SU-DHL-6 (cell line): ENCODE results near the gene TMF1.

Experiments
- H2AFZ ChIP-seq: fragments of 200-600 bp; sonication (generic); 2 replicates; pipeline ENCODE4 v1.6.1; 2014; ENCODE audit warnings: low read depth, mild to moderate bottlenecking, moderate library complexity, mixed read lengths, antibody characterized with exemption, low read length; ENCODE audit not compliant: severe bottlenecking
- H3F3A ChIP-seq: fragments of 200-600 bp; shearing (Covaris generic); 2 replicates; pipeline ENCODE4 v1.6.0; 2016; ENCODE audit warnings: antibody characterized with exemption, mild to moderate bottlenecking; ENCODE audit not compliant: insufficient read depth
- H3K27ac ChIP-seq: fragments of 200-600 bp; sonication (generic); 2 replicates; pipeline ENCODE4 v1.5.1; 2016; ENCODE audit warnings: low read depth, mild to moderate bottlenecking, low read length, moderate library complexity, mixed read lengths
- H3K27me3 ChIP-seq: fragments of 200-600 bp; sonication (generic), shearing (Covaris generic); 2 replicates; pipeline ENCODE4 v1.6.0; 2014; ENCODE audit warnings: mild to moderate bottlenecking, low read length
- H3K36me3 ChIP-seq: fragments of 200-600 bp; sonication (generic); 2 replicates; pipeline ENCODE4 v1.6.1; 2014; ENCODE audit warnings: mild to moderate bottlenecking, low read length, mixed read lengths
- H3K4me2 ChIP-seq: fragments of 300-600, 200-600 bp; shearing (Covaris generic), sonication (generic); 2 replicates; pipeline ENCODE4 v1.6.0; 2014; ENCODE audit warnings: low read length, low read depth, mild to moderate bottlenecking; ENCODE audit not compliant: poor library complexity, severe bottlenecking
- H3K4me3 ChIP-seq: fragments of 200-600 bp; sonication (generic); 2 replicates; pipeline ENCODE4 v1.5.1; 2014; ENCODE audit warnings: antibody characterized with exemption, low read length, mild to moderate bottlenecking, mixed read lengths; ENCODE audit not compliant: insufficient read depth, poor library complexity, severe bottlenecking
- H3K79me2 ChIP-seq: fragments of 200-600 bp; sonication (generic); 2 replicates; pipeline ENCODE4 v1.6.1; 2014; ENCODE audit warnings: mild to moderate bottlenecking, low read length, moderate library complexity; ENCODE audit not compliant: insufficient read depth
- H3K9ac ChIP-seq: fragments of 200-600 bp; sonication (generic); 2 replicates; pipeline ENCODE4 v1.7.0; 2014; ENCODE audit warnings: mild to moderate bottlenecking, low read length
- H3K9me2 ChIP-seq: fragments of 200-600 bp; sonication (generic); replicated peaks from 2 replicates; pipeline ENCODE4 v1.6.1; 2014; ENCODE audit warnings: low read length; ENCODE audit not compliant: insufficient read depth
- H3K9me3 ChIP-seq: fragments of 200-600 bp; sonication (generic); 2 replicates; pipeline ENCODE4 v1.6.1; 2014; ENCODE audit warnings: low read length, mixed read lengths; ENCODE audit not compliant: insufficient read depth
- H4K20me1 ChIP-seq: fragments of 200-600 bp; sonication (generic); 2 replicates; pipeline ENCODE4 v1.6.1; 2014; ENCODE audit warnings: low read depth, mild to moderate bottlenecking, antibody characterized with exemption, low read length, moderate library complexity, mixed read lengths
- EZH2phosphoT487 ChIP-seq: fragments of 200-600 bp; sonication (generic), shearing (Covaris generic); conservative IDR thresholded peaks from 2 replicates; pipeline ENCODE4 v1.6.1; 2018; ENCODE audit warnings: mild to moderate bottlenecking, antibody characterized with exemption, low read length, moderate library complexity, mixed read lengths
- TF ChIP-seq, protein P1 (sequence below): fragments of 200-600 bp; sonication (generic); IDR thresholded peaks from one replicate; pipeline ENCODE4 v1.5.1; 2017; ENCODE audit warnings: antibody characterized with exemption, mild to moderate bottlenecking, low read length, moderate library complexity; ENCODE audit not compliant: insufficient read depth, poor library complexity, severe bottlenecking

Gene TMF1

DNA sequence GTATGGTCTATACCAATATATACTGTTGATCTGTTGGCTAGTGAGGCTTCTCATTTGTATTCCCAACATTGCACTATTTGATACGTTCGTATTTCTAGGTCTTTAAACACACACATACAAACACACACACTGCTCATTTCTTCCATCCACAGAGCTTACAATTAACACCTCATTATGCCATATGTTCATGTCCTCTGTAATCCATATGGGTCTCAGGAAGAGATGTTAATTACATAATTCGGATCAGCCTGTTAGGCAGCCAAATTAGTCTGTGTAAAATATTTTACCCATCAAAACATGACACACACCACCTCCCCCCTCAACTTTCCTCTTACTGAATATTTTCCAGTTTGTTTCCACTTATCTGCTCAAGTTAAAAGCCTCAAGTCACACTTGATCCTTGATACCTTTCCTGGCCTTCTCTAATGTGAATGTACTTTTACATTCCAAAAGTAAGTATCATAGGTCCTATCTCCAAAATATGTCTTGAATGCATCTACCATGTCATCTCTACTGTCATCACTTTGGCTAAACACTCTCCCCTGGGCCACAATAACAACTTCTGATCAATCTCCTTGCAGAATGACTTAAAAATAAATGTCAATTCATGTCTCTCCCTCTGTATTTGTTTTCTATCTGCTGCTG, 66.9 kb downstream of the TMF1 start:
- Histone ChIP-seq H3K36me3 (peaks cover 20% of the 10 kb centered on the region; the same call in 1 of the 2 replicates), H3K4me2 (no peak overlapping the region)

DNA sequence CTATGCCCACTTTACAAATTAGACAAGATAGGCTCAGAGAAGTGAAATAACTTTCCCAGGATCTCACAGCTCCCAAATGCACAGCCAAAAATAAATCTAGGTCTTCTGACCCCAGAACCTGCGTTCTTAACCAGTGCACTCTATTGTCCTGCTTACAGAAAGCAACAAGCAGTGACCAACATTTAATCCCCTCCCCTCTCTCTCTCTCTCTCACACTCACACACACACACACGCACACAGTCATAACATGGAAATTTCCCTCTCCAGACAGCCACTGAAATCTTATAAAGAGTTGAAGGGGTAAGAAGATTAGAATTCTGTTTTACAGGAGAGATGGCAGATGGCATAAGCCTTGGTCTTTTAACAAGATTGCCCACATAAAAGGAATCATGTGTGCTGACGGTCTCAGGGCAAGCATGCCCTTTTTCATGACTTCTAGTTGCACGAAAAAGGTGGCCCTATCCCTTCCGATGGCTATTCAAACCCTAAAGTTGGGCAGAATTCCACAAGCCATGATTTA, 68.1 kb downstream of the TMF1 start:
- Histone ChIP-seq H3K27ac (no peak overlapping the region), H3K9ac (no peak overlapping the region), H3F3A (no peaks in the 10 kb centered on the region), H2AFZ (no peak overlapping the region), H3K9me3 (no peaks in the 10 kb centered on the region), H3K9me2 (no peaks in the 10 kb centered on the region), H3K36me3 (peaks cover 20% of the 10 kb centered on the region; the same call in 1 of the 2 replicates), H3K4me2 (no peak overlapping the region), H3K79me2 (no peaks in the 10 kb centered on the region), H3K27me3 (no peaks in the 10 kb centered on the region), H4K20me1 (no peaks in the 10 kb centered on the region), H3K4me3 (no peak overlapping the region)
- no peak for TF ChIP-seq EZH2phosphoT487
- TF ChIP-seq, protein P1, sequence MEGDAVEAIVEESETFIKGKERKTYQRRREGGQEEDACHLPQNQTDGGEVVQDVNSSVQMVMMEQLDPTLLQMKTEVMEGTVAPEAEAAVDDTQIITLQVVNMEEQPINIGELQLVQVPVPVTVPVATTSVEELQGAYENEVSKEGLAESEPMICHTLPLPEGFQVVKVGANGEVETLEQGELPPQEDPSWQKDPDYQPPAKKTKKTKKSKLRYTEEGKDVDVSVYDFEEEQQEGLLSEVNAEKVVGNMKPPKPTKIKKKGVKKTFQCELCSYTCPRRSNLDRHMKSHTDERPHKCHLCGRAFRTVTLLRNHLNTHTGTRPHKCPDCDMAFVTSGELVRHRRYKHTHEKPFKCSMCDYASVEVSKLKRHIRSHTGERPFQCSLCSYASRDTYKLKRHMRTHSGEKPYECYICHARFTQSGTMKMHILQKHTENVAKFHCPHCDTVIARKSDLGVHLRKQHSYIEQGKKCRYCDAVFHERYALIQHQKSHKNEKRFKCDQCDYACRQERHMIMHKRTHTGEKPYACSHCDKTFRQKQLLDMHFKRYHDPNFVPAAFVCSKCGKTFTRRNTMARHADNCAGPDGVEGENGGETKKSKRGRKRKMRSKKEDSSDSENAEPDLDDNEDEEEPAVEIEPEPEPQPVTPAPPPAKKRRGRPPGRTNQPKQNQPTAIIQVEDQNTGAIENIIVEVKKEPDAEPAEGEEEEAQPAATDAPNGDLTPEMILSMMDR: no peak

More for the DNA sequence above, 66.9 kb downstream of the TMF1 start:
- no peaks in the 10 kb centered on the region for H3K9me2 ChIP-seq
- no peak overlapping the region for H3K9ac ChIP-seq
- no peak overlapping the region for H3K27ac ChIP-seq
- H2AFZ ChIP-seq: no peak overlapping the region
- H3K27me3 ChIP-seq: no peaks in the 10 kb centered on the region
- no peaks in the 10 kb centered on the region for H3F3A ChIP-seq
- TF ChIP-seq EZH2phosphoT487: no peak
- TF ChIP-seq, protein P1: no peak
- no peak overlapping the region for H3K4me3 ChIP-seq
- H4K20me1 ChIP-seq: no peaks in the 10 kb centered on the region
- H3K9me3 ChIP-seq: no peaks in the 10 kb centered on the region
- H3K79me2 ChIP-seq: no peaks in the 10 kb centered on the region

DNA sequence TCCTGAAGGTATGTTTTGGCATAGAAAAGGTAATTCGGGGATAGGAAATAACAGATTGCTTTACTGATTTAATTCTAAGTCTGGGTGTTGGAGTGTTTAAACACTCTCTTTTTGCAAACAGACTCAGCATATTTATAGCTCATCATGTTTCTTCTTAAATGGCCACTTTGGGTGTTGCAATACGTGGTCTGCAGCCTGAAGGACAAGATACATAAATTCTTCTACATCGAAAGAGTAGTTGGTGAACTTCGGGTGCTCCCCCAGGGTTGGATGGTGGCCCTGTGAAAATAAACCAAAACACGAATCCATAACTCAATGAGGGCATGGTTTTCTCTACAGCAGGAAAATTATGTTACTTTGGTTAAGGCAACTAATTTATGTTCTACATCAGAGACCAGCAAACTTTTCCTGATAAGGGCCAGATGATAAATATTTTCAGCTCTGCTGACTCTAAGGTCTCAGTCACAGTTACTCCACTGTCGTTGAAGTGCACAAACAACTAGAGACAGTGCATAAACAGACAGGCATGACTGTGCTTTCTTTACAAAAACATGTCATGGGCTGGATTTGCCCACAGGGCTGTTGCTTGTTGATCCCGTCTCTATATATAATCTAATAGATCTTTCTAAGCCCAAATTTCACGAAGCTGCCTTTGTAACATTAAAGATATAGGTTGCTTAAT, 74.5 kb downstream of the TMF1 start:
- no peak overlapping the region for H3K4me3 ChIP-seq
- H3K9me2 ChIP-seq: no peaks in the 10 kb centered on the region
- H3K9ac ChIP-seq: no peak overlapping the region
- H3K27ac ChIP-seq: no peak overlapping the region
- no peaks in the 10 kb centered on the region for H4K20me1 ChIP-seq
- no peaks in the 10 kb centered on the region for H3K27me3 ChIP-seq
- H3K36me3 ChIP-seq: peaks cover 13% of the 10 kb centered on the region; the same call in 1 of the 2 replicates
- H3K9me3 ChIP-seq: no peaks in the 10 kb centered on the region
- H3K4me2 ChIP-seq: no peak overlapping the region
- no peak overlapping the region for H2AFZ ChIP-seq
- no peaks in the 10 kb centered on the region for H3F3A ChIP-seq
- TF ChIP-seq, protein P1: no peak
- TF ChIP-seq EZH2phosphoT487: no peak
- no peaks in the 10 kb centered on the region for H3K79me2 ChIP-seq
